ENCODE data around the gene SLC3A2. TPM values are rescaled to one million over a fixed set of nuclear protein-coding genes. Genes with fewer than 3 reads are reported as not detected.
"Not testable (repeated sequence)": the region's sequence is repeated elsewhere in the genome, so short reads cannot be mapped to it uniquely, and the experiment has no call there.

SLC3A2 gene
- total RNA-seq, 1 donor from 2014 or later = 124 TPM

DNA sequence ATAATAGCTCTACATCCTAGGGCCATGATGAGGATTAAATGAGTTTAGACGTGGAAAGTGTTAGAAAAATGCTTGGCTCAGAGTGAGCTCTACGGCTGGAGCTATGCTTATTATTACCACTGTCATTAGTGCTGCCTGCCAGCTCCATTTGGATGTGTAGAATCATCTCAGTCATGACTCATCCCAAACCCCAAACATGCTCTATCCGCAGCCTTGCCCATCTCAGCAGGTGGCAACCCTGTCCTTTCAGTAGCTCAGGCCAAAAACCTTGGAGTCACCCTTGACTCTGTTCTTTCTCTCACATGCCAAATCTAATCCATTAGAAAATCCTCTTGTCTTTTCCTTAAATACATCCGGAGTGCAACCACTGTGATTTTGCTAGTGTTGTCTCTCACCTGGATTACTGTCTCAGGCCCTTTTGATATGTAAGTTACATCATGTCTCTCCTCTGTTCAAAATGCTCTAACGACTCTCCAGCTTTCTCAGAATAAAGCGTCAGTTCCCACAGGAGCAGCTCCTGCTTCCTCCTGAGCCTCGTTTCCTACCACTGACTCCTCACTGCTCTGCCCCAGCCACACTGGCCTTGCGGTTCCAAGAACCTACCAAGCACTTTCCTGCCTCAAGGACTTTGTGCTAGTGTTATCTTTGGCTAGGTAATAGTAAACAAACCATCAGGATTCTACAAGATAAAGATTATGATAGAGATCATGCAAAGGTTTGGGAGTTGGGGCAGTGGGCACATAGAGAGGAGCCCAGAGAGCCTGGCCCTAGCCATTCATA is 51.0 kb downstream of the SLC3A2 start:
- peak; percentile 31 for DNase-seq

DNA sequence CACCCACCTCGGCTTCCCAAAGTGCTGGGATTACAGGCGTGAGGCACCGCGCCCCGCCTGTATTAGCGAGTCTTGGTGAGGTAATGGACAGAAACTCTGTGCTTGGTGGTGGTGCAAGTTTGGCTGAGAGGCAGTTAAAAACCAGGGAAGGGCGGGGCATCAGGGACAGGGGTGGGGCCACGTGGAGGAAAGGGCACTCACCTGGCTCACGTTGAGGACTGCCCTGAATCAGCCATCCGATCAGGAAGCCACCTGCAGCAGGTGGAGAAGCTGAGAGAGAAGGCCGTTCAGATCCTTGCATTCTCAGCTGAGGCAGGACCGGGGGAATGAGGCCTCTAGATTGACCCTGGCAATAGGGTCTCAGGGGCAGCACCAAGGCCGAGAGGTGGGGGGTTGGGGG is 52.6 kb downstream of the SLC3A2 start:
- no peak for DNase-seq

DNA sequence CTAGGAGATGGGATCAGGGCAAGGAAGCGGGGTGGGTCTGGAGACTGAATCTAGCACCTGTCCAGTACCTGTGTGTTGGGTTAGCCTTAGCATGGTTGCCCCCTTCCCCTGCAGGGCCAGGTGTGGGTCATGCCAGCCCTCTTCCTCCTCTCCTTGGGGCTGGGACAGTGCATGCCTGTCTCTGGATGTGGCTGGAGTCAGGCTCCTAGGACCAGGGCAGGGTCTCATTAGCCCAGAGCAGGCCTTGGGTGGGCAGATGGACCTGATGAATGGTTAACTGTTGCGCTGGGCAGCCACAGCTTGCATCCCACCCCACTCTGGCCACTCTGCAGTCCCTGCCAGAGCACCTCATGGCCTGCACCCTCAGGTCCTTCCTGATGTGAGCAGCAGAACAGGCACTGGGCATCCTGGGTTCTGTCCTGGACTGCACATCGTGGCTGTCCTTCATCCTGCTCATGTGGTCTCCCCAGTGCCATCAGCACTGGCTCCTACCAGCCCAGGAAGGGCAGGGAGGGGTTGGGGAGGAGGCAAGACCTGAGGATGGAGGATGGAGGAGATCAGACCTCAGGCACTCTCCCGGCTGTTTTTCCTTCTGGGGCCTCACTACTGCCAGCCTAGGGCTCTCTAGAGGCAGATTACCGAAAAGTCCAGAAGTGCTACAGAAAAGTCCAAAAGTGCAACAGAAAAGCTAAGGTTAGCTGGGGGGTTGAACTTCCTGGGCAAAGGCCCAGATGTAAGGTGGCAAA is 53.2 kb downstream of the SLC3A2 start:
- no peak for DNase-seq

DNA sequence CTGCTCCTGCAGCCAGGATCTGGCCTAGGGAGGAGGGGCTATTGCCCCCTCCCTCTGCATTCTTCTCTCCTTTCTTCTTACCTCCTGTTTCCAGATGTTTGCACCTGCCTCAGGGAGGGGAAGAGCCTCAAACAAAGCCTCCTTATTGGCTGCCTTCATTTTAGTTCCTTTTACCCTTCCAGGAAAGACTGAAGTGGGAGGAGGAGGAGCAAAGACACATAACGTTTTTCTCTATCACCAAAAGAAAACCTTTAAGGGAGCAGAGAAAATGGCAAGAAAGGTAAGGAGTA is 53.7 kb downstream of the SLC3A2 start:
- no peak for DNase-seq

DNA sequence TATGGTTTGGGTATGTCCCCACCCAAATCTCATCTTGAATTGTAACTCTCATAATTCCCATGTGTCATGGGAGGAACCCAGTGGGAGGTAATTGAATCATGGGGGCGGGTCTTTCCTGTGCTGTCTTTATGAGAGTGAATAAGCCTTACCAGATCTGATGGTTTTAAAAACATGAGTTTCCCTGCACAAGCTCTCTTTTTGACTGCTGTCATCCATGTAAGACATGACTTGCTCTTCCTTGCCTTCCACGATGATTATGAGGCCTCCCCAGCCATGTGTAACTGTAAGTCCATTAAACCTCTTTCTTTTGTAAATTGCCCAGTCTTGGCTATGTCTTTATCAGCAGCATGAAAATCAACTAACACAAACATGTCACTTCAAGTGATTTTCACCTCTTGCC is 56.8 kb downstream of the SLC3A2 start:
- DNase-seq = not testable (repeated sequence)

Small RNA genes lying within 50 kb of the gene (small RNA-seq; reads per million reads assigned to genes)
- gene RF00099 (ENCODE audit: low replicate concordance) (not detected), gene RN7SL259P (ENCODE audit: low replicate concordance) (not detected), gene SNORD22 (ENCODE audit: low replicate concordance) (not detected), gene SNORD26 (ENCODE audit: low replicate concordance) (not detected), gene SNORD27 (ENCODE audit: low replicate concordance) (not detected), gene SNORD28 (ENCODE audit: low replicate concordance) (not detected), gene SNORD30 (ENCODE audit: low replicate concordance) (521 reads per million, percentile 98 among the genes with 10 or more reads in this experiment)

Other genes starting within 250 kb of the SLC3A2 start
- gene GANAB, start 234.3 kb upstream of the SLC3A2 start, total RNA-seq = 103 TPM
- gene INTS5, start 227.6 kb upstream of the SLC3A2 start, total RNA-seq = 8.5 TPM
- 23.7 TPM for gene C11orf98, start 215.7 kb upstream of the SLC3A2 start, total RNA-seq
- 9.9 TPM for gene CSKMT, start 215.6 kb upstream of the SLC3A2 start, total RNA-seq
- gene UQCC3, start 209.2 kb upstream of the SLC3A2 start, total RNA-seq = 5.6 TPM
- 6.4 TPM for gene LBHD1, start 208.6 kb upstream of the SLC3A2 start, total RNA-seq
- 57.2 TPM for gene UBXN1, start 201.8 kb upstream of the SLC3A2 start, total RNA-seq
- gene LRRN4CL, start 191.4 kb upstream of the SLC3A2 start, total RNA-seq = 12.7 TPM
- 21.6 TPM for gene BSCL2, start 173.5 kb upstream of the SLC3A2 start, total RNA-seq
- not detected for gene GNG3, start 173.2 kb upstream of the SLC3A2 start, total RNA-seq
- 33.3 TPM for gene HNRNPUL2, start 153.4 kb upstream of the SLC3A2 start, total RNA-seq
- gene TTC9C, start 152.4 kb upstream of the SLC3A2 start, total RNA-seq = 23.9 TPM
- gene ZBTB3, start 126.7 kb upstream of the SLC3A2 start, total RNA-seq = 7.0 TPM
- 53.7 TPM for gene POLR2G, start 119.3 kb upstream of the SLC3A2 start, total RNA-seq
- gene TAF6L, start 109.5 kb upstream of the SLC3A2 start, total RNA-seq = 13.8 TPM
- 16.9 TPM for gene TMEM179B, start 93.5 kb upstream of the SLC3A2 start, total RNA-seq
- 9.3 TPM for gene TMEM223, start 88.9 kb upstream of the SLC3A2 start, total RNA-seq
- 33.4 TPM for gene NXF1, start 75.5 kb upstream of the SLC3A2 start, total RNA-seq
- gene STX5, start 48.8 kb upstream of the SLC3A2 start, total RNA-seq = 38.2 TPM
- gene TEX54, start 48.1 kb upstream of the SLC3A2 start, total RNA-seq = not detected
- 36.1 TPM for gene WDR74, start 41.3 kb upstream of the SLC3A2 start, total RNA-seq
- gene CHRM1, start 40.5 kb downstream of the SLC3A2 start, total RNA-seq = 0.69 TPM
- not detected for gene SLC22A6, start 104.1 kb downstream of the SLC3A2 start, total RNA-seq
- not detected for gene SLC22A8, start 134.9 kb downstream of the SLC3A2 start, total RNA-seq

Measured in skin of body (tissue), 3 donors.